Measurements from ENCODE around the gene CNIH4.

- TF ChIP-seq CTCF (IDR thresholded peaks at IDR 0.05; ENCODE audit: insufficient read depth, low read length, poor library complexity, severe bottlenecking) (no peak), EZH2phosphoT487 (conservative IDR thresholded peaks at IDR 0.05; ENCODE audit: low read length) (no peak)
Measured at GRCh38 chr1:224328644-224329043, 28.0 kb upstream of the CNIH4 start.

All from SU-DHL-6 (cell line).